GM12875 (cell line): ENCODE results near the gene PKD1L1.

Experiments used
- H3K4me3 ChIP-seq: one replicate; pipeline ENCODE4 v1.5.1; 2011; ENCODE audit warnings: low read depth, low read length, control low read depth
- CTCF ChIP-seq: IDR thresholded peaks from 2 replicates; pipeline ENCODE4 v1.5.1; 2011; ENCODE audit warnings: low read depth, mild to moderate bottlenecking, control low read depth, inconsistent platforms, low read length, moderate library complexity, borderline replicate concordance; ENCODE audit not compliant: insufficient read depth

PKD1L1 gene

GRCh38 chr7:47782022-47782421 lies 166.2 kb downstream of the PKD1L1 start:
- TF ChIP-seq CTCF: no peak
- no peak overlapping the region for H3K4me3 ChIP-seq

- H3K4me3 ChIP-seq: no peak overlapping the region
- TF ChIP-seq CTCF: no peak
Observed at GRCh38 chr7:47780555-47780954, 167.7 kb downstream of the PKD1L1 start.

GRCh38 chr7:47779341-47779771 lies 168.9 kb downstream of the PKD1L1 start:
- no peak for TF ChIP-seq CTCF
- H3K4me3 ChIP-seq: no peak overlapping the region

GRCh38 chr7:47778153-47778661 lies 170.1 kb downstream of the PKD1L1 start:
- no peak for TF ChIP-seq CTCF
- H3K4me3 ChIP-seq: no peak overlapping the region

GRCh38 chr7:47777531-47778152 lies 170.6 kb downstream of the PKD1L1 start:
- TF ChIP-seq CTCF: no peak
- no peak overlapping the region for H3K4me3 ChIP-seq

- H3K4me3 ChIP-seq: no peak overlapping the region
- no peak for TF ChIP-seq CTCF
Observed at GRCh38 chr7:47776335-47776734, 171.9 kb downstream of the PKD1L1 start.

GRCh38 chr7:47775238-47775637 lies 173.0 kb downstream of the PKD1L1 start:
- no peak for TF ChIP-seq CTCF
- H3K4me3 ChIP-seq: no peak overlapping the region
